PFSK-1 (cell line): Measurements from ENCODE around the gene LSMEM2.
A peak's percentile ranks its signal among the peaks of the same experiment; 100 is the strongest.

Experiments
- FOXP2 ChIP-seq: optimal IDR thresholded peaks from 2 replicates; pipeline ENCODE3; 2011; ENCODE audit warnings: borderline replicate concordance, control low read depth, inconsistent platforms; ENCODE audit not compliant: insufficient read depth; ENCODE audit errors: extremely low read length, extremely low read depth
- POLR2AphosphoS5 ChIP-seq: IDR thresholded peaks from 2 replicates; pipeline ENCODE4 v1.6.1; 2012; ENCODE audit warnings: low read depth, mild to moderate bottlenecking, control low read depth, low read length, moderate library complexity
- SIN3A ChIP-seq: IDR thresholded peaks from 2 replicates; pipeline ENCODE4 v1.6.1; 2012; ENCODE audit warnings: mild to moderate bottlenecking, low read length, moderate library complexity, borderline replicate concordance; ENCODE audit not compliant: insufficient read depth
- TAF1 ChIP-seq: IDR thresholded peaks from 2 replicates; pipeline ENCODE4 v1.6.1; 2012; ENCODE audit warnings: low read length, control low read depth, borderline replicate concordance; ENCODE audit not compliant: insufficient read depth
- TF ChIP-seq, protein P1 (sequence below), 2 experiments: IDR thresholded peaks; 2 replicates each; pipeline versions ENCODE4 v1.6.1 to v1.8.0; 2011 to 2012; ENCODE audit warnings: low read depth in 2 of 2, low read length in 2 of 2, control low read depth in 1 of 2, inconsistent platforms in 1 of 2, mild to moderate bottlenecking in 1 of 2, moderate library complexity in 1 of 2; ENCODE audit not compliant: insufficient read depth in 1 of 2

Gene LSMEM2

DNA sequence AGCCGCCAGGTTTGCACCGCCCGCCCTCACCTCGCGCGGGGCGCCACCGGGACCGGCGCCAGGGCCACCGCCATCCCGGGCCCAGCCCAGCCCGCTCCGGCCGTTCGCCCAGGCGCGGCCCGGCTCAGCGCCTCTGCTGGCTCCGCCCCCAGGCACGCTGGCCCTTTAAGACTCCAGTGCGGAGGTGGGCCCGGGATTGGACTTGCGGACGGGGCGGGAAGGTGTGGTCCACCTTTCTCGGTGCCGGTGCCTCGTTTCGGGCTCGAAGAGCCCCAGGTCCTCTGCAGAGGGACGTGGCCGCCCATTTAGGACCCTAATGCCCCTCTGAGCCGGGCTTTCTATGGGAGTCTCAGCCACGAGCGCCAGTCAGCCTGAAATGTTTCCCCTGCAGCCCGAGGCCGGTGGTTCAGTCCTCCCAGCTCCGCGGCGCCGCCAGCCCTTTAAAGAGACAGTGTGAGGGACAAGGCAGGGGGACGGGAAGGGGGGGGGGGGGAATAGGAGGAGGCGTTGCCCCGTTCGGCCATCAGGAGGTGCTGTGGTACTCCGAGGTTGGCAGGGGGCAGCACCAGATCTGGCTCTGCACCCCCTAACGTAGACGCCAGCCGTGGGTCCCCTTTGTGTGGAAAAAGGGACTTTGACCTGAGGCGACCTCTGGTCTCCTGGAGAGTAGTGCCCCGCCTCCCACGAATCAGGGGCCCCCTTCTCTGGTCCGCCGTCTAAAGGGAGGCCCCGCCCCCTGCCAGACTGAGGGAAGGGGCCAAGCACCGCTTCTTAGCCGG lies 42.6 kb downstream of the LSMEM2 start:
- TF ChIP-seq, protein P1, sequence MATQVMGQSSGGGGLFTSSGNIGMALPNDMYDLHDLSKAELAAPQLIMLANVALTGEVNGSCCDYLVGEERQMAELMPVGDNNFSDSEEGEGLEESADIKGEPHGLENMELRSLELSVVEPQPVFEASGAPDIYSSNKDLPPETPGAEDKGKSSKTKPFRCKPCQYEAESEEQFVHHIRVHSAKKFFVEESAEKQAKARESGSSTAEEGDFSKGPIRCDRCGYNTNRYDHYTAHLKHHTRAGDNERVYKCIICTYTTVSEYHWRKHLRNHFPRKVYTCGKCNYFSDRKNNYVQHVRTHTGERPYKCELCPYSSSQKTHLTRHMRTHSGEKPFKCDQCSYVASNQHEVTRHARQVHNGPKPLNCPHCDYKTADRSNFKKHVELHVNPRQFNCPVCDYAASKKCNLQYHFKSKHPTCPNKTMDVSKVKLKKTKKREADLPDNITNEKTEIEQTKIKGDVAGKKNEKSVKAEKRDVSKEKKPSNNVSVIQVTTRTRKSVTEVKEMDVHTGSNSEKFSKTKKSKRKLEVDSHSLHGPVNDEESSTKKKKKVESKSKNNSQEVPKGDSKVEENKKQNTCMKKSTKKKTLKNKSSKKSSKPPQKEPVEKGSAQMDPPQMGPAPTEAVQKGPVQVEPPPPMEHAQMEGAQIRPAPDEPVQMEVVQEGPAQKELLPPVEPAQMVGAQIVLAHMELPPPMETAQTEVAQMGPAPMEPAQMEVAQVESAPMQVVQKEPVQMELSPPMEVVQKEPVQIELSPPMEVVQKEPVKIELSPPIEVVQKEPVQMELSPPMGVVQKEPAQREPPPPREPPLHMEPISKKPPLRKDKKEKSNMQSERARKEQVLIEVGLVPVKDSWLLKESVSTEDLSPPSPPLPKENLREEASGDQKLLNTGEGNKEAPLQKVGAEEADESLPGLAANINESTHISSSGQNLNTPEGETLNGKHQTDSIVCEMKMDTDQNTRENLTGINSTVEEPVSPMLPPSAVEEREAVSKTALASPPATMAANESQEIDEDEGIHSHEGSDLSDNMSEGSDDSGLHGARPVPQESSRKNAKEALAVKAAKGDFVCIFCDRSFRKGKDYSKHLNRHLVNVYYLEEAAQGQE (IDR thresholded peaks at IDR 0.05; ENCODE audit: insufficient read depth in 1 of 2, low read depth in 2 of 2, low read length in 2 of 2): no peak
- TF ChIP-seq SIN3A (no peak), POLR2AphosphoS5 (0 out of 2 replicates have a peak, but pooled peaks have one; percentile 21), TAF1 (no peak)

DNA sequence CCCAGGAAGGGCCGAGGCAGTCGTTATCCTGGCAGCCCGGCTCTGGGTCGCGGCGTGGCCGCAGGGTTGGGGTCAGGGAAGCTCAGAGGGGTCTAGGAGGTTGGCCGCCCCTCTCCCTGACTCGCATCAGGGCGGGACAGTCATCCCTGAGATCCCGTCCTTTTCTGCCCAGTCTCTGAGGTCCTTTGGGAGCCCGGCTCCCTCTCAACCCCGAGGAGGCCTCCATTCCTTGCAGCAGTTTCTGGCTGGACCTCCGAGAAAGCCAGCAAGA lies 43.2 kb downstream of the LSMEM2 start:
- TF ChIP-seq, protein P1 (IDR thresholded peaks at IDR 0.05; ENCODE audit: insufficient read depth in 1 of 2, low read depth in 2 of 2, low read length in 2 of 2): no peak
- TF ChIP-seq SIN3A (no peak), TAF1 (no peak), FOXP2 (no peak), POLR2AphosphoS5 (no peak)

DNA sequence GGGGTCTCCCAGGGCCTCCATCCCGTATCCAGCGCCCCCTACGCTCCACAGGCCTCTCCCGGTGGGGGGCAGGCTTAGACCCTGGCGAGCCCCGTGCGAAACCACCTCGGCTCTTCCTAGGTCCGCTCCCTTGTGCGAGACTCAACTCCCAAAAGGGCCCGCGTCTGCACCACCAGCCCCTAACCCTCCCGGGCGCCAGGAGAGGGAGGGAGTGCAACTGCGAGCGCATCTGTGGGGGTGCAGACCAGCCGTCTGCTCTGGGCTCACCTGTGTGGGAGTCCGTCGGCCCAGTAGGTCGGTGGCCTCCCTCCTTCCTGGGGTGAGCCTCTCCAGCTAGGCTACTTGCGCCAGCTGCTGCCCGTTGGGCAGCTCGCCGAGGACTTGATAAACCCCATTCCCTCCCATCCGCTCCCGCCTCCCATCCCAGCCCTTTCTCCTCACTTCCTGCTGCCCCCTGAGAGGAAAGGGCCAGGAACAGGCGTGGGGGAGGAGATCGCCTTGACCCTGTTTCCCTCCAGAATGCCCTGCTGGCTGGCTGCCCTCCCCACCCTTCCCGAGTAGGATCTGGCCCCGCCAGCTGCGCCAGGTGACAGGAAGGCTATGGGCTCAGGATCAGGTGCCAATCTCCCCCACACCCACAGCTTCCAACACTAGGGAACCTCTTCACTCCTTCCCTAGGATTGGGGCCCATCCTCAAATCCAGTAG lies 43.7 kb downstream of the LSMEM2 start, which contains the start of gene HYAL2:
HYAL2 (minus strand) TSS at position 360 of the 706 bp plus-strand sequence. CDS start 2,256 bp downstream, outside the sequence.
- TF ChIP-seq SIN3A: no peak
- TF ChIP-seq, protein P1 (IDR thresholded peaks at IDR 0.05; ENCODE audit: insufficient read depth in 1 of 2, low read depth in 2 of 2, low read length in 2 of 2): no peak
- no peak for TF ChIP-seq FOXP2
- 0 out of 2 replicates have a peak, but pooled peaks have one; percentile 32 for TF ChIP-seq TAF1

DNA sequence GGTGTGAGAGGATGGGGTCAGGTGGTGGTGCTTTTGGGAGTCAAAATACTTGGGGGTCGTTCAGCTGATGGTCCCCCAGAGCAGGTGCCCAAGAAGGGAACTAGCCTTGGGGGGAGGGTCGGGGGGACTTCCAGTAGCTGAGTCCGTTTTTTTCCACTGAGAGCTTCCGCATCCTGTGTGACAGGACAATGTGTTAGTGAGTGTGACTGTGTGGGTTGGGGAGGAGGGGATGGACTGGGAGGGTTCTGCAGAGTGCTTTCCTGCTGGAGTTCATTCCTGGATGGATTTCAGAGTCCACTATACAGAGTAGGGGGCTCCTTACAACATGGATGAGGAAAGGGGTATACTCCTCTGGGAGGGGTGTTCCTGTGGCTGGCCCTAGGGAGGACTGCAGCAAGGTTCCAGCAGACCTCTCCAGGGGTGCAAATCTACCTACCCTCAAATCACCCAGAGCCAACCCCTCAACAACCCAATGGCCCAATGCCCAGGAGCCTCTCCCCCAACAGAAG lies 44.3 kb downstream of the LSMEM2 start:
- TF ChIP-seq, protein P1 (IDR thresholded peaks at IDR 0.05; ENCODE audit: insufficient read depth in 1 of 2, low read depth in 2 of 2, low read length in 2 of 2): no peak
- TF ChIP-seq FOXP2 (no peak), POLR2AphosphoS5 (no peak), SIN3A (no peak), TAF1 (no peak)
